Posterior vena cava (tissue), 2 donors: ENCODE measurements around the gene TRIM15. TPM values are rescaled to one million over a fixed set of nuclear protein-coding genes. Genes with fewer than 3 reads are reported as not detected.
"Not testable (repeated sequence)": the region's sequence is repeated elsewhere in the genome, so short reads cannot be mapped to it uniquely, and the experiment has no call there.

Experiments used
- DNase-seq: peaks from one replicate; pipeline ENCODE4 v3.0.0-alpha.2; 2020; ENCODE audit warnings: low spot score
- intact Hi-C, 2 donors: fragments of 100-400 bp; cut with DNase I; formaldehyde crosslinking; loops; one replicate each; pipeline versions ENCODE4 v1.14.1 to v1.14.2; 2022 to 2023
- total RNA-seq, 2 donors: library from RNA; stranded (reverse); fragmentation: NEBNext Ultra II Directional; extraction: Animal tissue kit (Norgen Biotek cat#: 25700); gene quantifications; one replicate each; pipeline ENCODE4 v1.2.1, GENCODE V29; 2021
- donor health status: DM: yes; HTN: yes; CAD: no.
- donor health status: DM: yes; HTN: yes; CAD: no.

TRIM15 gene
- total RNA-seq, 2 donors from 2014 or later: not detected

GRCh38 chr6:30214657-30214982 lies 51.3 kb downstream of the TRIM15 start:
- no peak for DNase-seq

GRCh38 chr6:30216096-30216495 lies 52.8 kb downstream of the TRIM15 start:
- intact Hi-C loops: no loop called here
- no peak for DNase-seq

More at GRCh38 chr6:30214657-30214982, 51.3 kb downstream of the TRIM15 start:
- intact Hi-C loops: no loop called here

DNA sequence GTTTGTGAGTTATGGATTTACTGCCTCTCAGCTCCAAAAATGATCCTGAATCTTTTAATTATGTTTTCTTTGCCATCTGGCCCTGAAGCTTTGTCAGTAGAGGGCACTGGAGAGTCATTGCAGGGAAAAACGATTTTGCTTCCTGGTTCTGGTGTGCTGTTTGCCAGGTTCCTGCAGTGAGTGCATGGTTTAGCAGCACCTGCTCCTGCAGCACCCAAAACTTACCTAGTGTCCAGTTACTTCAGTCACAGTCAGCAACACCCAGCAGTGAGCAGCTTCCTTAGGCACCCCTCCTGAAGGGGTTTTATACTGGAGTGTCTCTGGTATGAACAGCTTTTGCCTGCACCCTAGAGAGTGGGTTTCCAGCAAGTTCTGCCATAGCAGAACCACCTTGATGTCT lies 55.9 kb downstream of the TRIM15 start:
- intact Hi-C loops: no loop called here

DNA sequence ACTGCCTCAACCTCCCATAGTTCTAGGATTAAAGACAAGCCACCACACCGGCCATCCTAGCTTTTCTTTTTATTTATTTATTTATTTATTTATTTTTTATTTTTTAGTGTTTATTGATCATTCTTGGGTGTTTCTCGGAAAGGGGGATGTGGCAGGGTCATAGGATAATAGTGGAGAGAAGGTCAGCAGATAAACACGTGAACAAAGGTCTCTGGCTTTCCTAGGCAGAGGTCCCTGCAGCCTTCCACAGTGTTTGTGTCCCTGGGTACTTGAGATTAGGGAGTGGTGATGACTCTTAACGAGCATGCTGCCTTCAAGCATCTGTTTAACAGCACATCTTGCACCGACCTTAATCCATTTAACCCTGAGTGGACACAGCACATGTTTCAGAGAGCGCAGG lies 58.0 kb downstream of the TRIM15 start:
- DNase-seq, intact Hi-C loops: not testable (repeated sequence)

More for the DNA sequence above, 55.9 kb downstream of the TRIM15 start:
- no peak for DNase-seq

DNA sequence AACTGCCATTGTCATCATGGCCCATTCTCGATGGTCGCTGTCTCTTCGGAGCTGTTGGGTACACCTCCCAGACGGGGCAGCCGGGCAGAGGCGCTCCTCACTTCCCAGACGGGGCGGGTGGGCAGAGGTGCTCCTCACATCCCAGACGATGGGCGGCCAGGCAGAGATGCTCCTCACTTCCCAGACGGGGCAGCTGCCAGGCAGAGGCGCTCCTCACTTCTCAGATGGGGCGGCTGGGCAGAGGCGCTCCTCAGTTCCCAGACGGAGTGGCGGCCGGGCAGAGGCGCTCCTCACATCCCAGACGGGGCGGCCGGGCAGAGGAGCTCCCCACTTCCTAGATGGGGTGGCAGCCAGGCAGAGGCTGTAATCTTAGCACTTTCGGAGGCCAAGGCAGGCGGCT lies 58.6 kb downstream of the TRIM15 start:
- DNase-seq, intact Hi-C loops: not testable (repeated sequence)

Other genes with a start within 250 kb of the TRIM15 start
- gene HLA-A, start 221.0 kb upstream of the TRIM15 start, total RNA-seq: 100 to 1,000 TPM; 375 to 444 TPM
- gene POLR1H, start 102.3 kb upstream of the TRIM15 start, total RNA-seq: 10 to 100 TPM; 15.5 to 17.0 TPM
- 10 to 100 TPM; 45.0 to 53.4 TPM for gene PPP1R11, start 96.3 kb upstream of the TRIM15 start, total RNA-seq
- not detected for gene RNF39, start 87.8 kb upstream of the TRIM15 start, total RNA-seq
- gene TRIM31, start 50.5 kb upstream of the TRIM15 start, total RNA-seq: not detected
- gene TRIM40, start 27.4 kb upstream of the TRIM15 start, total RNA-seq: not detected
- gene TRIM10, start 2.3 kb upstream of the TRIM15 start, total RNA-seq: not detected
- gene TRIM26, start 49.9 kb downstream of the TRIM15 start, total RNA-seq: 10 to 100 TPM; 36.0 to 37.0 TPM
- gene TRIM39, start 163.4 kb downstream of the TRIM15 start, total RNA-seq: 10 to 100 TPM; 10.1 to 12.1 TPM
- 10 to 100 TPM; 27.9 to 30.0 TPM for gene RPP21, start 181.6 kb downstream of the TRIM15 start, total RNA-seq